ENCODE measurements around the gene PTH2.

PTH2 gene

GRCh38 chr19:49398001-49398615, 25.1 kb downstream of the PTH2 start:
- no peak overlapping the region for H3K4me3 ChIP-seq (ENCODE audit: insufficient read depth, low read depth, low read length)
- 67 to 69% methylated on average over 11 of the region's 11 CpGs for WGBS, 2 experiments
- H3K4me1 ChIP-seq (ENCODE audit: control insufficient read depth, insufficient read depth, low read length), result peaks cover 41% of the 10 kb centered on the region
- no peaks in the 10 kb centered on the region for H3K36me3 ChIP-seq (ENCODE audit: control insufficient read depth, insufficient read depth, low read length)
- H3K9me3 ChIP-seq (ENCODE audit: control insufficient read depth, low read length), result no peaks in the 10 kb centered on the region
- no peaks in the 10 kb centered on the region for H3K27me3 ChIP-seq (ENCODE audit: control insufficient read depth, insufficient read depth, low read length, poor library complexity, severe bottlenecking)
- H3K27ac ChIP-seq (ENCODE audit: insufficient read depth, low read depth, low read length, poor library complexity, severe bottlenecking), result no peak overlapping the region

DNA sequence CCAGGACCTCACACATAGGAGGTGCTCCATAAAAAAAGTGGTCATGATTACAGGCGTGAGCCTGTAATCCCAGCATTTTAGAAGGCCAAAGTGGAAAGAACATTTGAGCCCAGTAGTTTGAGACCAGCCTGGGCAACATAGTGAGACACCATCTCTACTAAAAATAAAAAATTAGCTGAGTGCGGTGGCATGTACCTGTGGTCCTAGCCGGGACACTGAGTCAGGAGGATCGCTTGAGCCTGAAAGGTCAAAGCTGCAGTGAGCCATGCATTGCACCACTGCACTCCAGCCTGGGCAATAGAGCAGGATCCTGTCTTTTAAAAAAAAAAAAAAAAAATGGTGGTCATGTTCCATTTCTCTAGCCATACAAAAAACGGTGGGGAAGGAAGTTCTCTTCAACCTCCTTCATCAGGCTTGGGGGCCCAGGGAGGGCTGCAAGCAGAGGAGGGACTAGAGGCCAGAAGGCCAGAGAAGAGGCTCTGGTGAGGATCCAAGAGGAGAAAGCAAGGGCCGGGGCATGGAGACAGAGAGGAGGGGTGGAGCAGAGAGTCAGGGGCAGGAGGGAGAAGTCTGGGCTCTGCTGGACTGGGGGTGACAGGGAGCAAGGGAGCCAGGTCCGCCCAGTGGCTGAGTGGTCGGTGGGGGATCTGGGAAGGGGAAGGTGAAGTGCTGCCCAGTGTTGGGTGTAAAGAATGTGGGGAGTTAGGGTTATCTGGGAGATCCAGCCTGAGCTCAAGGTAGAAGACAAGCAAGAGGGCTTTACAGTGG, 26.3 kb downstream of the PTH2 start:
- H3K4me3 ChIP-seq (ENCODE audit: insufficient read depth, low read depth, low read length), result no peak overlapping the region
- H3K36me3 ChIP-seq (ENCODE audit: control insufficient read depth, insufficient read depth, low read length), result no peaks in the 10 kb centered on the region
- peaks cover 36% of the 10 kb centered on the region for H3K4me1 ChIP-seq (ENCODE audit: control insufficient read depth, insufficient read depth, low read length)
- H3K27ac ChIP-seq (ENCODE audit: insufficient read depth, low read depth, low read length, poor library complexity, severe bottlenecking), result no peak overlapping the region
- H3K9me3 ChIP-seq (ENCODE audit: control insufficient read depth, low read length), result no peaks in the 10 kb centered on the region
- H3K27me3 ChIP-seq (ENCODE audit: control insufficient read depth, insufficient read depth, low read length, poor library complexity, severe bottlenecking), result no peaks in the 10 kb centered on the region
- 93 to 94% methylated on average over 8 of the region's 8 CpGs for WGBS, 2 experiments

DNA sequence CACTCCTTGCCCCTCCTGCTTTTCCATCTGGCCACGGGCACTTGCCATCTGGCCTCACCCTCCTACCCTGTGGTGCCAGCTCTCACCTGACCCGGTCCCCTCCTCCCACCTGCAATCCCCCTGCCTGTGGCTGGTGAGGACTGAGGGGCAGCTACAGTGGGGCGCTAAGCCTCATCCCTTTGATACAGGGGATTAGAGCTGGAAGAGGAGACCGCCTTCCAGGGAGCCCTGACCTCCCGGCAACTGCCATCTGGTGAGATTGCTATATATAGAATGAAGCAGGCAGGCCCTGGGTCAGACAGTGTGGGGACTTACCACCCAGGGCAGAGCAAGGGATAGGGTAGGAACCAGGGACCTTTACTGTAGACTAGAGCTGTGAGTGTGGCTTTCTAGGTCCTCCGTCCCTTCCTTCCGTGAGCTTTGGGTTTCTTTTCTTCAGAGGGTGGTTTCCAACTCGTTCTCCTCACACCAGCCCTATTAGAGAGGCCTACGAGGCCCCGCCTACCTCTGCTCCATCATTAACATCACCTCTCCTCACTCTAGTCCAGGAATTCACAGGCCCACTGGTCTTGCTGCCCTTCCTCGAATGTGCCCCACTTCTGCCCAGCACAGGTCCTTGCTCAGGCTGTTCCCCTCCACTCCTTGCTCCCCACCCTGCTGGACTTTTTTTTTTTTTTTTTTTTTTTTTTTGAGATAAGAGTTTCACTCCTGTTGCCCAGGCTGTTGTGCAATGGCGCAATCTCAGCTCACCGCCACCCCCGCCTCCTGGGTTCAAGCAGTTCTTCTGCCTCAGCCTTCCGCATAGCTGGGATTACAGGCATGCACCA, 27.4 kb downstream of the PTH2 start:
- no peak overlapping the region for H3K27ac ChIP-seq (ENCODE audit: insufficient read depth, low read depth, low read length, poor library complexity, severe bottlenecking)
- no peak overlapping the region for H3K4me3 ChIP-seq (ENCODE audit: insufficient read depth, low read depth, low read length)
- WGBS, 2 experiments, result 68 to 74% methylated on average over 15 of the region's 15 CpGs
- H3K4me1 ChIP-seq (ENCODE audit: control insufficient read depth, insufficient read depth, low read length), result peaks cover 31% of the 10 kb centered on the region
- H3K27me3 ChIP-seq (ENCODE audit: control insufficient read depth, insufficient read depth, low read length, poor library complexity, severe bottlenecking), result no peaks in the 10 kb centered on the region
- H3K9me3 ChIP-seq (ENCODE audit: control insufficient read depth, low read length), result no peaks in the 10 kb centered on the region
- H3K36me3 ChIP-seq (ENCODE audit: control insufficient read depth, insufficient read depth, low read length), result no peaks in the 10 kb centered on the region

DNA sequence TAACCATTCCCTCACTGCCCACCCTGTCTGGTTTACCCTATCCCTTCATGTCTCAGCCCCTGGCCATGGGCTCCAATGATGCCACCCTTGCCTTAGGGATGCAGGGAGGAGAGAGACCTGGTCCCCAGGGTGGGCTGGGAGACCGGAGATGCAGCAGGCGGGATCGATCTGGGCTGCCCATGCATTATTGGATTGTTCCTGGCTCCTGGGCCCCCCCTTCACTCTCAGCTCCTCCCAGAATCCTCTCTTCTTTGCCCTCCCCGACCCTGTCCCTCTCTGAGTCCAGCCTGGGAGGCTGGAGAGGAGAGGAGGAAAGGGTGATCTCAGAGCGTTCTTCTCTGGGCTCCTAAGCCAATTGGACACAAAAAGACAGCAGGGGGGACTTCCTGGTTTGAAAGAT, 29.4 kb downstream of the PTH2 start:
- 70 to 71% methylated on average over 4 to 5 of the region's 5 CpGs for WGBS, 2 experiments
- H3K27me3 ChIP-seq (ENCODE audit: control insufficient read depth, insufficient read depth, low read length, poor library complexity, severe bottlenecking), result no peaks in the 10 kb centered on the region
- H3K9me3 ChIP-seq (ENCODE audit: control insufficient read depth, low read length), result no peaks in the 10 kb centered on the region
- no peak overlapping the region for H3K4me3 ChIP-seq (ENCODE audit: insufficient read depth, low read depth, low read length)
- H3K27ac ChIP-seq (ENCODE audit: insufficient read depth, low read depth, low read length, poor library complexity, severe bottlenecking), result no peak overlapping the region
- peaks cover 22% of the 10 kb centered on the region for H3K4me1 ChIP-seq (ENCODE audit: control insufficient read depth, insufficient read depth, low read length)
- H3K36me3 ChIP-seq (ENCODE audit: control insufficient read depth, insufficient read depth, low read length), result no peaks in the 10 kb centered on the region

GRCh38 chr19:49391581-49392399, 31.5 kb downstream of the PTH2 start:
- Histone ChIP-seq H3K4me1 (ENCODE audit: control insufficient read depth, insufficient read depth, low read length) (peaks cover 16% of the 10 kb centered on the region), H3K36me3 (ENCODE audit: control insufficient read depth, insufficient read depth, low read length) (no peaks in the 10 kb centered on the region), H3K27me3 (ENCODE audit: control insufficient read depth, insufficient read depth, low read length, poor library complexity, severe bottlenecking) (no peaks in the 10 kb centered on the region), H3K4me3 (ENCODE audit: insufficient read depth, low read depth, low read length) (no peak overlapping the region), H3K27ac (ENCODE audit: insufficient read depth, low read depth, low read length, poor library complexity, severe bottlenecking) (no peak overlapping the region), H3K9me3 (ENCODE audit: control insufficient read depth, low read length) (no peaks in the 10 kb centered on the region)
- 44 to 45% methylated on average over 14 of the region's 14 CpGs for WGBS, 2 experiments

DNA sequence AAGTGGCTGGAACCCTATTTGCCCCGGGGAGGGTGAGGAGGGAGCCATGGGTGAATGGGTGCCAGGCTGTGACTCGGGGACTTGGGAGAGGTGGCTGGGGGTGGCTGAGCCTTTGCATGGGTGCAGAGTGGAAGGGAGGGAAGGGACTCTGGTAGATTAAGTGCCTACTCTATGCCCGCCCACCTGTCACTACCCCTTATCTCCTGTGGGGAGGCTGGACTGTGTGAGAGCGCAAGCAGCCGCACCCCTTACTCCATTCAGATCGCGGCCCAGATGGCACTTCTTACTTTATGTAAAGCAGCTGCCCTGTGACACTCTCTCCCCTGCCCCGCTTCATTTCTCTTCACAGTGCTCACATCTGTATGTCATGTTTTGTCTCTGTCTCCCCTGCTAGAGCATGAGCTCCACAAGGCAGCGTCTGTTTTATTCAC, 32.3 kb downstream of the PTH2 start:
- H3K9me3 ChIP-seq (ENCODE audit: control insufficient read depth, low read length), result no peaks in the 10 kb centered on the region
- no peak overlapping the region for H3K27ac ChIP-seq (ENCODE audit: insufficient read depth, low read depth, low read length, poor library complexity, severe bottlenecking)
- WGBS, 2 experiments, result 80 to 81% methylated on average over 9 of the region's 9 CpGs

DNA sequence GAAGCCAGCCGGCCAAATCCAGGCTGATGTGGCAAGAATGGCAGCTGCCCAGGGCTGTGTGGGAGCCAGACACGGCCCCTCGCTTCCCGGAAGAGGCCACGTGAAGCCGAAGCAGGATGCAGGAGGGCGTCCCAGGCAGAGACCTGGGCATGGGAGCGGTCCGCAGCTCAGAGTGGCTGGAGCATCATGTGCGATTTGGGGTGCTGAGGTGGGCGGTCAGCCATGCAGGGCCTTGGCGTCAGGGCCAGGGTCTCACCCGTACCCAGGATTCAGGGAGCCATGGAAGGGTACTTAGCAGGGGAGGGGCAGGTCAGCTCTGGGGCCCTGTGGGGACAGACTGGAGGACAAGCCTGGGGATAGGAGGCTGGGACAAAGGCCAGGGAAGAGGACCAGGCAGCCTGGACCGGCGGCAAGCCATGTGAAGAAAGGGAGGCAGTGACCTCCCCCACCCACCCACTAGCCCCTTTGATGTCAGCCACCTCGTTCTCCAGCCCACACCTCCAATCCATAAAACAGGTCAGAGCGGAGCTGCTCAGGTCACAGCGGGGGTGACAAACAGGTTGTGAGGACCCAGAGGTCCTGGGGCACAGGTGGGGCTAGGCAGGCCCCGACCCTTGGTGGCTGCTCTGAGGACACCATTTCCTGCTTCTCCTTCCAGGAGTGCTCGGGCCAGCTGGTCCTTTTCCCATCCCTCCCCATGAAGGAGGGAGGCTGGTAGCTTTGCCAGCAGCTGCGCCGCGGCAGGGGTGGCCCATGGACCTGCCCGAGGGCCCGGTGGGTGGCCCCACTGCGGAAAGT, 32.9 kb downstream of the PTH2 start:
- peaks cover 7% of the 10 kb centered on the region for H3K4me1 ChIP-seq (ENCODE audit: control insufficient read depth, insufficient read depth, low read length)
- no peaks in the 10 kb centered on the region for H3K27me3 ChIP-seq (ENCODE audit: control insufficient read depth, insufficient read depth, low read length, poor library complexity, severe bottlenecking)
- no peak overlapping the region for H3K27ac ChIP-seq (ENCODE audit: insufficient read depth, low read depth, low read length, poor library complexity, severe bottlenecking)
- no peaks in the 10 kb centered on the region for H3K9me3 ChIP-seq (ENCODE audit: control insufficient read depth, low read length)
- no peak overlapping the region for H3K4me3 ChIP-seq (ENCODE audit: insufficient read depth, low read depth, low read length)
- H3K36me3 ChIP-seq (ENCODE audit: control insufficient read depth, insufficient read depth, low read length), result no peaks in the 10 kb centered on the region
- 82 to 83% methylated on average over 26 of the region's 26 CpGs for WGBS, 2 experiments

More for the DNA sequence above, 32.3 kb downstream of the PTH2 start:
- Histone ChIP-seq H3K4me3 (ENCODE audit: insufficient read depth, low read depth, low read length) (no peak overlapping the region), H3K27me3 (ENCODE audit: control insufficient read depth, insufficient read depth, low read length, poor library complexity, severe bottlenecking) (no peaks in the 10 kb centered on the region), H3K4me1 (ENCODE audit: control insufficient read depth, insufficient read depth, low read length) (peaks cover 13% of the 10 kb centered on the region), H3K36me3 (ENCODE audit: control insufficient read depth, insufficient read depth, low read length) (no peaks in the 10 kb centered on the region)

DNA sequence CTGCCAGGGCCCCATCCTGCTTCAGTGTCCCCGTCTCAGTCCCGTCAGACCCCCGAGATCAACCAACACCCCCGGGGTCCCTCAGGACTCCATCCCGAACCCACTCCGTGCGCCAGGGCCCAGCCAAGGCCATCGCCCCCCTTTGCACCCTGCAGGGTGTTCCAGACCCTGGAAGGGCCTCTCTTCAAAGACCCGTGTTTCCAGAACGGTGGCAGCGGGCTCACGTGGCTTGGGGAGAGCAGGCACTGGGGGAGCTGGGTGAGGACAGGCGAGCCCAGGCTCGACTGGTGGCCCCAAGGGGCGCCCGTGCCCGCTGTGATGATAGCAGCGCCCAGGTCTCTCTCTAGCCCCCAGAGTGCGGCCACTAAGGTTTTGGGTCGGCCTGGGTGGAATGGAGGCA, 33.8 kb downstream of the PTH2 start:
- no peak overlapping the region for H3K4me3 ChIP-seq (ENCODE audit: insufficient read depth, low read depth, low read length)
- H3K4me1 ChIP-seq (ENCODE audit: control insufficient read depth, insufficient read depth, low read length), result peaks cover 7% of the 10 kb centered on the region
- H3K36me3 ChIP-seq (ENCODE audit: control insufficient read depth, insufficient read depth, low read length), result no peaks in the 10 kb centered on the region
- H3K27ac ChIP-seq (ENCODE audit: insufficient read depth, low read depth, low read length, poor library complexity, severe bottlenecking), result no peak overlapping the region
- H3K27me3 ChIP-seq (ENCODE audit: control insufficient read depth, insufficient read depth, low read length, poor library complexity, severe bottlenecking), result no peaks in the 10 kb centered on the region
- H3K9me3 ChIP-seq (ENCODE audit: control insufficient read depth, low read length), result no peaks in the 10 kb centered on the region
- WGBS, 2 experiments, result 92 to 94% methylated on average over 20 of the region's 20 CpGs

GRCh38 chr19:49387936-49388372, 35.3 kb downstream of the PTH2 start, which contains the start of gene KASH5:
Gene KASH5, plus strand, starts transcription at chr19:49388249. Its CDS starts 2,635 bp downstream, at chr19:49390884.
- no peaks in the 10 kb centered on the region for H3K27me3 ChIP-seq (ENCODE audit: control insufficient read depth, insufficient read depth, low read length, poor library complexity, severe bottlenecking)
- WGBS, 2 experiments, result 94% methylated on average over 40 of the region's 40 CpGs
- no peak within 1 kb of the TSS for H3K27ac ChIP-seq (ENCODE audit: insufficient read depth, low read depth, low read length, poor library complexity, severe bottlenecking)
- H3K4me1 ChIP-seq (ENCODE audit: control insufficient read depth, insufficient read depth, low read length), result peaks cover 3% of the 10 kb centered on the region
- H3K4me3 ChIP-seq (ENCODE audit: insufficient read depth, low read depth, low read length), result no peak within 1 kb of the TSS
- H3K36me3 ChIP-seq (ENCODE audit: control insufficient read depth, insufficient read depth, low read length), result no peaks in the 10 kb centered on the region
- H3K9me3 ChIP-seq (ENCODE audit: control insufficient read depth, low read length), result no peaks in the 10 kb centered on the region

All from ectodermal cell (in vitro differentiated cells).